MM.1S (cell line): ENCODE results near the gene MICU1.

ENCODE experiments used
- DNase-seq: peaks from one replicate; pipeline ENCODE4 v3.0.0-alpha.2; 2015
- H2AFZ ChIP-seq: fragments of 300-600 bp; sonication (generic); 2 replicates; pipeline ENCODE4 v1.6.0; 2016; ENCODE audit warnings: antibody characterized with exemption, low read length
- H3F3A ChIP-seq: fragments of 300-600 bp; sonication (generic); 2 replicates; pipeline ENCODE4 v1.6.1; 2016; ENCODE audit warnings: mild to moderate bottlenecking, antibody characterized with exemption, low read length, moderate library complexity, mixed read lengths; ENCODE audit not compliant: insufficient read depth
- H3K27ac ChIP-seq: fragments of 300-600 bp; sonication (generic); 2 replicates; pipeline ENCODE4 v1.5.1; 2016; ENCODE audit warnings: mild to moderate bottlenecking, low read length
- H3K27me3 ChIP-seq: fragments of 300-600 bp; sonication (generic); replicated peaks from 2 replicates; pipeline ENCODE4 v1.6.0; 2016; ENCODE audit warnings: low read length; ENCODE audit not compliant: insufficient read depth
- H3K36me3 ChIP-seq: fragments of 300-600 bp; sonication (generic); replicated peaks from 2 replicates; pipeline ENCODE4 v1.6.1; 2016; ENCODE audit warnings: mild to moderate bottlenecking, low read length, mixed read lengths; ENCODE audit not compliant: insufficient read depth
- H3K4me1 ChIP-seq: fragments of 300-600 bp; sonication (generic); 2 replicates; pipeline ENCODE4 v1.6.1; 2016; ENCODE audit warnings: low read length, mixed read lengths
- H3K4me2 ChIP-seq: fragments of 300-600 bp; sonication (generic); 2 replicates; pipeline ENCODE4 v1.6.0; 2016; ENCODE audit warnings: low read depth, low read length
- H3K4me3 ChIP-seq: fragments of 300-600 bp; sonication (generic); 2 replicates; pipeline ENCODE4 v1.5.1; 2016; ENCODE audit warnings: low read length, mixed read lengths
- H3K79me2 ChIP-seq: fragments of 300-600 bp; sonication (generic); 2 replicates; pipeline ENCODE4 v1.6.1; 2016; ENCODE audit warnings: mixed run types, low read length, mixed read lengths
- H3K9ac ChIP-seq: fragments of 300-600 bp; sonication (generic); 2 replicates; pipeline ENCODE4 v1.6.1; 2016; ENCODE audit warnings: low read length, mixed read lengths
- H3K9me2 ChIP-seq: fragments of 300-600 bp; sonication (generic); replicated peaks from 2 replicates; pipeline ENCODE4 v1.6.1; 2016; ENCODE audit warnings: mild to moderate bottlenecking, low read length, mixed read lengths; ENCODE audit not compliant: insufficient read depth
- H3K9me3 ChIP-seq: fragments of 300-600 bp; sonication (generic); replicated peaks from 2 replicates; pipeline ENCODE4 v1.6.1; 2016; ENCODE audit warnings: mild to moderate bottlenecking, low read length, mixed read lengths; ENCODE audit not compliant: insufficient read depth
- H4K20me1 ChIP-seq: fragments of 300-600 bp; sonication (generic); 2 replicates; pipeline ENCODE4 v1.6.1; 2016; ENCODE audit warnings: mild to moderate bottlenecking, low read length, moderate library complexity, mixed read lengths; ENCODE audit not compliant: insufficient read depth
- CTCF ChIP-seq: fragments of 300-600 bp; sonication (generic); IDR thresholded peaks from 2 replicates; pipeline ENCODE4 v1.5.1; 2016; ENCODE audit warnings: antibody characterized with exemption, low read length, mixed read lengths
- EZH2 ChIP-seq: fragments of 300-600 bp; sonication (generic); optimal IDR thresholded peaks from 2 replicates; pipeline ENCODE3; 2017; ENCODE audit warnings: low read depth, mild to moderate bottlenecking, antibody characterized with exemption, low read length, mixed read lengths
- EZH2phosphoT487 ChIP-seq: fragments of 300-600 bp; sonication (generic); IDR thresholded peaks from 2 replicates; pipeline ENCODE4 v1.6.1; 2018; ENCODE audit warnings: antibody characterized with exemption, low read length

Gene MICU1

GRCh38 chr10:72557362-72557761, 68.5 kb downstream of the MICU1 start:
- peaks cover 13% of the 10 kb centered on the region for H3F3A ChIP-seq
- H3K36me3 ChIP-seq: no peaks in the 10 kb centered on the region
- no peak overlapping the region for H3K9ac ChIP-seq
- H3K4me2 ChIP-seq: no peak overlapping the region
- H3K27me3 ChIP-seq: no peaks in the 10 kb centered on the region
- H3K4me1 ChIP-seq: peaks cover 13% of the 10 kb centered on the region
- no peaks in the 10 kb centered on the region for H4K20me1 ChIP-seq
- no peaks in the 10 kb centered on the region for H3K9me2 ChIP-seq
- no peak for DNase-seq
- no peak overlapping the region for H3K4me3 ChIP-seq
- TF ChIP-seq CTCF (no peak), EZH2 (no peak)
- H3K9me3 ChIP-seq: no peaks in the 10 kb centered on the region
- H2AFZ ChIP-seq: no peak overlapping the region
- H3K79me2 ChIP-seq: no peaks in the 10 kb centered on the region
- H3K27ac ChIP-seq: no peak overlapping the region

GRCh38 chr10:72552857-72553256, 73.0 kb downstream of the MICU1 start:
- Histone ChIP-seq H3K27ac (no peak overlapping the region), H3K36me3 (no peaks in the 10 kb centered on the region; the same call in 1 of the 2 replicates), H3K9ac (no peak overlapping the region), H3K4me2 (no peak overlapping the region), H3K27me3 (no peaks in the 10 kb centered on the region), H3K4me3 (no peak overlapping the region), H3F3A (no peaks in the 10 kb centered on the region), H4K20me1 (no peaks in the 10 kb centered on the region), H3K79me2 (no peaks in the 10 kb centered on the region), H3K4me1 (no peaks in the 10 kb centered on the region), H2AFZ (no peak overlapping the region), H3K9me2 (no peaks in the 10 kb centered on the region), H3K9me3 (no peaks in the 10 kb centered on the region)
- TF ChIP-seq CTCF (no peak), EZH2phosphoT487 (no peak), EZH2 (no peak)
- DNase-seq: no peak

- Histone ChIP-seq H3K4me1 (no peaks in the 10 kb centered on the region), H3K9ac (no peak overlapping the region), H3K79me2 (no peaks in the 10 kb centered on the region), H3F3A (no peaks in the 10 kb centered on the region), H3K27ac (no peak overlapping the region), H3K4me2 (no peak overlapping the region), H3K9me3 (no peaks in the 10 kb centered on the region), H3K27me3 (no peaks in the 10 kb centered on the region), H4K20me1 (no peaks in the 10 kb centered on the region), H3K36me3 (no peaks in the 10 kb centered on the region; the same call in 1 of the 2 replicates), H3K4me3 (no peak overlapping the region), H3K9me2 (no peaks in the 10 kb centered on the region), H2AFZ (no peak overlapping the region)
- no peak for DNase-seq
- TF ChIP-seq EZH2 (no peak), EZH2phosphoT487 (no peak), CTCF (no peak)
These were observed 75.6 kb downstream of the MICU1 start for GRCh38 chr10:72550239-72550638.
